ENCODE measurements around the gene STAG1.

DNA sequence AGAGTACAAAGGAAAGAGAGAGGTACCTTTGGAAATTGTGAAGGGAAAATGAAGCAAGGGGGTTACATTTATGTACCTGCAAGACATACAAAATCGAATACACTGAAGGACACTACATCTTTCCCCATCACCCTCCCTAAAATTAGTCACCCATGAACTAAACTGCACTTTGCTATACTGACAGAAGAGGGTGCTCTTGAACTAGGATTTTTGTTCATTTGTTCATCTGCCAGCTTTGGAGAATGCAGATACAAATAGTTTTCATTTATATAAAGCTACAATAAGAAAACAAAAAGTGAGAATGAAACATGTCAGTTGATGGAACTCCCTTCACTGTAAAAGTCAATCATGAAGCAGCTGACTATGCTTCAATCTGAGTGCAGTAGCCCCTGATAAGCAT lies 446.3 kb downstream of the STAG1 start:
- peak in 2 of 3 donors; percentile 21 to 30 for TF ChIP-seq CTCF (IDR thresholded peaks at IDR 0.05)
- no peak for TF ChIP-seq POLR2A (IDR thresholded peaks at IDR 0.05)
